HCT116 (cell line): ENCODE measurements around the gene SLC16A7.

ENCODE experiments used
- CTCF ChIP-seq, 3 experiments: fragments of 200-600 bp in 1 of 3; sonication (generic) in 1 of 3; IDR thresholded peaks in 2 of 3; conservative IDR thresholded peaks in 1 of 3; 2 replicates each; pipeline ENCODE4 v1.5.1; 2012 to 2017; ENCODE audit warnings: low read depth in 2 of 3, low read length in 2 of 3, antibody characterized with exemption in 1 of 3, borderline replicate concordance in 1 of 3, control low read depth in 1 of 3, mild to moderate bottlenecking in 1 of 3, mixed read lengths in 1 of 3, mixed run types in 1 of 3, moderate library complexity in 1 of 3; ENCODE audit not compliant: insufficient read depth in 1 of 3
- ELF1 ChIP-seq: IDR thresholded peaks from 2 replicates; pipeline ENCODE4 v1.6.1; 2012; ENCODE audit warnings: low read depth, borderline replicate concordance
- EZH2 ChIP-seq: fragments of 200-600 bp; sonication (generic); IDR thresholded peaks from 2 replicates; pipeline ENCODE4 v1.6.1; 2017; ENCODE audit warnings: antibody characterized with exemption, mixed run types
- EZH2phosphoT487 ChIP-seq: fragments of 200-600 bp; IDR thresholded peaks from 2 replicates; pipeline ENCODE4 v1.6.1; 2018; ENCODE audit warnings: antibody characterized with exemption, borderline replicate concordance
- POLR2A ChIP-seq: IDR thresholded peaks from 2 replicates; pipeline ENCODE4 v1.7.0; 2011; ENCODE audit warnings: borderline replicate concordance; ENCODE audit not compliant: insufficient read depth, insufficient read length; ENCODE audit errors: extremely low read depth
- SIN3A ChIP-seq: IDR thresholded peaks from 2 replicates; pipeline ENCODE4 v1.6.1; 2012; ENCODE audit warnings: low read depth
- SRF ChIP-seq: IDR thresholded peaks from 2 replicates; pipeline ENCODE4 v1.6.1; 2012; ENCODE audit warnings: low read depth
- YY1 ChIP-seq: IDR thresholded peaks from 2 replicates; pipeline ENCODE4 v1.6.1; 2011; ENCODE audit warnings: low read length, low read depth, moderate library complexity, mild to moderate bottlenecking; ENCODE audit not compliant: insufficient replicate concordance; ENCODE audit errors: extremely low read depth
- ZBTB33 ChIP-seq: IDR thresholded peaks from 2 replicates; pipeline ENCODE4 v1.6.1; 2011; ENCODE audit warnings: mild to moderate bottlenecking, low read length, moderate library complexity; ENCODE audit not compliant: insufficient replicate concordance; ENCODE audit errors: extremely low read depth
- ZNF274 ChIP-seq: fragments of 200-500 bp; sonication (Bioruptor generic); IDR thresholded peaks from 2 replicates; pipeline ENCODE4 v1.6.1; 2014; ENCODE audit warnings: mild to moderate bottlenecking, low read depth, low read length, inconsistent platforms

- TF ChIP-seq SRF = no peak
- TF ChIP-seq CTCF (IDR thresholded peaks at IDR 0.05 in 2 of 3, conservative IDR thresholded peaks at IDR 0.05 in 1 of 3; ENCODE audit: borderline replicate concordance in 1 of 3, insufficient read depth in 1 of 3, low read depth in 2 of 3, low read length in 2 of 3) = no peak
- no peak for TF ChIP-seq ZNF274
- TF ChIP-seq POLR2A = no peak
- TF ChIP-seq EZH2phosphoT487 = no peak
- TF ChIP-seq ELF1 = no peak
- no peak for TF ChIP-seq ZBTB33
- TF ChIP-seq YY1 = no peak
- TF ChIP-seq SIN3A = no peak
- TF ChIP-seq EZH2 = no peak
Measured at GRCh38 chr12:59597385-59597781, 1.6 kb downstream of the SLC16A7 start.
